ENCODE data around the gene AHSA1. TPM values are rescaled to one million over a fixed set of nuclear protein-coding genes. Genes with fewer than 3 reads are reported as not detected.

Gene AHSA1
- total RNA-seq, 2 experiments from 2014 or later = 28.7 to 33.7 TPM

GRCh38 chr14:77459072-77459723 is 1.3 kb downstream of the AHSA1 start:
- CTCF ChIA-PET = interaction anchor here (1.0 to 1.2 kb wide), 5 partner anchors 8 to 301 kb away, joined by 3 to 5 read pairs (median 3); no protein-coding TSS in a partner anchor
- peak; percentile 54 for TF ChIP-seq CTCF (IDR thresholded peaks at IDR 0.05)
- no peaks in the 10 kb centered on the region for H3K27me3 Mint-ChIP-seq
- no peaks in the 10 kb centered on the region for H3K9me3 ChIP-seq (ENCODE audit: control insufficient read depth in 1 of 2, insufficient read depth in 1 of 2, low read length in 2 of 2)
- peak overlapping the region; percentile 98 for H3K4me3 ChIP-seq (ENCODE audit: low read length)
- peak; percentile 13 to 77 (median 46) for DNase-seq
- no peaks in the 10 kb centered on the region for H3K27me3 ChIP-seq (ENCODE audit: control insufficient read depth in 1 of 2, insufficient read depth in 2 of 2, low read length in 2 of 2)
- H3K27ac ChIP-seq (ENCODE audit: low read depth in 1 of 2, low read length in 2 of 2) = no peak overlapping the region
- H3K4me1 ChIP-seq (ENCODE audit: insufficient read depth, low read length) = peaks cover 31% of the 10 kb centered on the region
- ATAC-seq (ENCODE audit: poor library complexity) = no peak
- H3K36me3 ChIP-seq (ENCODE audit: insufficient read depth, low read length) = peaks cover 42% of the 10 kb centered on the region
- H3K36me3 Mint-ChIP-seq (ENCODE audit: low read depth) = peaks cover 67% of the 10 kb centered on the region
- H3K27ac Mint-ChIP-seq = peak overlapping the region; percentile 90
- H3K9me3 Mint-ChIP-seq = no peaks in the 10 kb centered on the region
- peak overlapping the region; percentile 100 for H3K4me3 Mint-ChIP-seq
- H3K4me1 Mint-ChIP-seq (ENCODE audit: low read depth) = peaks cover 48% of the 10 kb centered on the region
- POLR2A ChIA-PET = interaction anchor here (1.5 to 3.0 kb wide), 2 partner anchors 138 to 249 kb away, joined by 5 to 14 read pairs; partner anchors contain the start of genes ALKBH1, GSTZ1, POMT2 and SLIRP
- intact Hi-C loops (cut with DNase I, micrococcal nuclease) = loop anchor here (1.0 to 5.0 kb wide), 6 partner anchors 93 to 1477 kb away; partner anchors contain the start of genes ANGEL1 (in 1 of the 2), SNW1 (in 1 of the 2), SPTLC2 (in 1 of the 2) and TGFB3 (in 1 of the 2)

- CTCF ChIA-PET = interaction anchor here (0.7 to 1.0 kb wide), 2 partner anchors 8 to 36 kb away, joined by 3 read pairs; no protein-coding TSS in a partner anchor
- H3K9me3 ChIP-seq (ENCODE audit: control insufficient read depth in 1 of 2, insufficient read depth in 1 of 2, low read length in 2 of 2) = no peaks in the 10 kb centered on the region
These were observed 9.9 kb downstream of the AHSA1 start for GRCh38 chr14:77467801-77468200.

GRCh38 chr14:77469067-77469505 is 11.2 kb downstream of the AHSA1 start:
- peaks cover 57% of the 10 kb centered on the region for H3K36me3 Mint-ChIP-seq (ENCODE audit: low read depth)
- POLR2A ChIA-PET = no interaction called here
- H3K9me3 Mint-ChIP-seq = no peaks in the 10 kb centered on the region

More at GRCh38 chr14:77467801-77468200, 9.9 kb downstream of the AHSA1 start:
- no peaks in the 10 kb centered on the region for H3K4me1 Mint-ChIP-seq (ENCODE audit: low read depth)
- no peaks in the 10 kb centered on the region for H3K9me3 Mint-ChIP-seq
- no peak for TF ChIP-seq CTCF (IDR thresholded peaks at IDR 0.05)
- ATAC-seq (ENCODE audit: poor library complexity) (no peak), DNase-seq (no peak)
- no peaks in the 10 kb centered on the region for H3K27me3 Mint-ChIP-seq
- H3K27me3 ChIP-seq (ENCODE audit: control insufficient read depth in 1 of 2, insufficient read depth in 2 of 2, low read length in 2 of 2) = no peaks in the 10 kb centered on the region
- intact Hi-C loops (cut with DNase I, micrococcal nuclease) = no loop called here
- H3K27ac Mint-ChIP-seq = no peak overlapping the region
- H3K4me3 Mint-ChIP-seq = no peak overlapping the region
- H3K4me1 ChIP-seq (ENCODE audit: insufficient read depth, low read length) = no peaks in the 10 kb centered on the region
- peaks cover 67% of the 10 kb centered on the region for H3K36me3 Mint-ChIP-seq (ENCODE audit: low read depth)
- POLR2A ChIA-PET = no interaction called here
- peaks cover 70% of the 10 kb centered on the region for H3K36me3 ChIP-seq (ENCODE audit: insufficient read depth, low read length)
- no peak overlapping the region for H3K4me3 ChIP-seq (ENCODE audit: low read length)
- H3K27ac ChIP-seq (ENCODE audit: low read depth in 1 of 2, low read length in 2 of 2) = no peak overlapping the region

More at GRCh38 chr14:77469067-77469505, 11.2 kb downstream of the AHSA1 start:
- Mint-ChIP-seq H3K27ac (no peak overlapping the region), H3K4me3 (no peak overlapping the region), H3K4me1 (ENCODE audit: low read depth) (no peaks in the 10 kb centered on the region), H3K27me3 (no peaks in the 10 kb centered on the region)
- H3K4me3 ChIP-seq (ENCODE audit: low read length) = no peak overlapping the region
- H3K27ac ChIP-seq (ENCODE audit: low read depth in 1 of 2, low read length in 2 of 2) = no peak overlapping the region
- CTCF ChIA-PET = no interaction called here
- H3K4me1 ChIP-seq (ENCODE audit: insufficient read depth, low read length) = no peaks in the 10 kb centered on the region
- no peaks in the 10 kb centered on the region for H3K9me3 ChIP-seq (ENCODE audit: control insufficient read depth in 1 of 2, insufficient read depth in 1 of 2, low read length in 2 of 2)
- TF ChIP-seq CTCF (IDR thresholded peaks at IDR 0.05) = no peak
- DNase-seq (no peak), ATAC-seq (ENCODE audit: poor library complexity) (no peak)
- H3K36me3 ChIP-seq (ENCODE audit: insufficient read depth, low read length) = peaks cover 57% of the 10 kb centered on the region
- intact Hi-C loops (cut with DNase I, micrococcal nuclease) = no loop called here
- H3K27me3 ChIP-seq (ENCODE audit: control insufficient read depth in 1 of 2, insufficient read depth in 2 of 2, low read length in 2 of 2) = no peaks in the 10 kb centered on the region
